ENCODE data around the gene ESPNL.

The ESPNL gene

GRCh38 chr2:238155761-238156694, 55.9 kb downstream of the ESPNL start:
- H2BK12ac ChIP-seq (ENCODE audit: low read length in 2 of 2): peak overlapping the region in 1 of 2 experiments; percentile 72
- DNase-seq: peak; percentile 27
- 86% methylated on average over 18 of the region's 18 CpGs for WGBS
- peak overlapping the region; percentile 16 for H3K27ac ChIP-seq (ENCODE audit: low read length, poor library complexity, severe bottlenecking)
- no peak overlapping the region for H2AFZ ChIP-seq (ENCODE audit: low read depth, low read length)
- H3K4me2 ChIP-seq (ENCODE audit: low read length, poor library complexity, severe bottlenecking): no peak overlapping the region
- peak overlapping the region in 1 of 2 experiments; percentile 79 for H3K4ac ChIP-seq (ENCODE audit: low read depth in 1 of 2, low read length in 2 of 2)
- peak overlapping the region; percentile 47 for H3K9ac ChIP-seq (ENCODE audit: low read length)
- H3K4me1 ChIP-seq (ENCODE audit: control insufficient read depth, insufficient read depth, low read depth, low read length): peaks cover 47% of the 10 kb centered on the region
- H2BK15ac ChIP-seq (ENCODE audit: low read depth, poor library complexity, severe bottlenecking): no peak overlapping the region
- H4K8ac ChIP-seq (ENCODE audit: low read length): no peak overlapping the region
- peaks cover 0 to 7% of the 10 kb centered on the region in 2 experiments for H3K27me3 ChIP-seq (ENCODE audit: control insufficient read depth in 1 of 2, insufficient read depth in 1 of 2, low read length in 2 of 2)
- peak overlapping the region in 1 of 2 experiments; percentile 2 for H3K14ac ChIP-seq (ENCODE audit: low read length in 2 of 2)
- peak overlapping the region; percentile 35 for H4K91ac ChIP-seq (ENCODE audit: low read length)
- no peaks in the 10 kb centered on the region for H3K79me1 ChIP-seq (replicated peaks; ENCODE audit: low read length, poor library complexity, severe bottlenecking)
- H3K23ac ChIP-seq (ENCODE audit: low read length in 2 of 2): no peak overlapping the region
- H2BK5ac ChIP-seq (ENCODE audit: low read depth, low read length, poor library complexity, severe bottlenecking): peak overlapping the region; percentile 19
- peak overlapping the region; percentile 62 for H2AK5ac ChIP-seq (ENCODE audit: low read length, severe bottlenecking)
- no peak overlapping the region for H3K4me3 ChIP-seq (ENCODE audit: insufficient read depth in 1 of 2, low read depth in 1 of 2, low read length in 2 of 2)
- H3K18ac ChIP-seq (ENCODE audit: low read depth in 1 of 2, low read length in 2 of 2): peak overlapping the region in 1 of 2 experiments; percentile 46
- H3K36me3 ChIP-seq (ENCODE audit: control insufficient read depth in 1 of 2, insufficient read depth in 2 of 2, low read depth in 1 of 2, low read length in 2 of 2): no peaks in the 10 kb centered on the region
- no peaks in the 10 kb centered on the region for H3K9me3 ChIP-seq (ENCODE audit: control insufficient read depth, low read length)
- no peak overlapping the region for H2BK120ac ChIP-seq (ENCODE audit: low read depth, low read length)

GRCh38 chr2:238157506-238158017, 57.4 kb downstream of the ESPNL start:
- no peak overlapping the region for H3K4me3 ChIP-seq (ENCODE audit: insufficient read depth in 1 of 2, low read depth in 1 of 2, low read length in 2 of 2)
- no peak overlapping the region for H3K27ac ChIP-seq (ENCODE audit: low read length, poor library complexity, severe bottlenecking)
- H4K8ac ChIP-seq (ENCODE audit: low read length): no peak overlapping the region
- peaks cover 0 to 12% of the 10 kb centered on the region in 2 experiments for H3K27me3 ChIP-seq (ENCODE audit: control insufficient read depth in 1 of 2, insufficient read depth in 1 of 2, low read length in 2 of 2)
- no peak overlapping the region for H3K14ac ChIP-seq (ENCODE audit: low read length in 2 of 2)
- no peaks in the 10 kb centered on the region for H3K36me3 ChIP-seq (ENCODE audit: control insufficient read depth in 1 of 2, insufficient read depth in 2 of 2, low read depth in 1 of 2, low read length in 2 of 2)
- no peak overlapping the region for H3K4me2 ChIP-seq (ENCODE audit: low read length, poor library complexity, severe bottlenecking)
- no peak overlapping the region for H2AFZ ChIP-seq (ENCODE audit: low read depth, low read length)
- H2BK15ac ChIP-seq (ENCODE audit: low read depth, poor library complexity, severe bottlenecking): peak overlapping the region; percentile 75
- H2BK120ac ChIP-seq (ENCODE audit: low read depth, low read length): no peak overlapping the region
- no peaks in the 10 kb centered on the region for H3K79me1 ChIP-seq (replicated peaks; ENCODE audit: low read length, poor library complexity, severe bottlenecking)
- no peaks in the 10 kb centered on the region for H3K9me3 ChIP-seq (ENCODE audit: control insufficient read depth, low read length)
- peak overlapping the region; percentile 66 for H2AK5ac ChIP-seq (ENCODE audit: low read length, severe bottlenecking)
- WGBS: 68% methylated on average over 13 of the region's 14 CpGs
- H3K9ac ChIP-seq (ENCODE audit: low read length): no peak overlapping the region
- no peak overlapping the region for H3K18ac ChIP-seq (ENCODE audit: low read depth in 1 of 2, low read length in 2 of 2)
- peaks cover 45% of the 10 kb centered on the region for H3K4me1 ChIP-seq (ENCODE audit: control insufficient read depth, insufficient read depth, low read depth, low read length)
- H3K4ac ChIP-seq (ENCODE audit: low read depth in 1 of 2, low read length in 2 of 2): no peak overlapping the region
- H2BK12ac ChIP-seq (ENCODE audit: low read length in 2 of 2): no peak overlapping the region
- no peak overlapping the region for H4K91ac ChIP-seq (ENCODE audit: low read length)
- no peak overlapping the region for H2BK5ac ChIP-seq (ENCODE audit: low read depth, low read length, poor library complexity, severe bottlenecking)
- DNase-seq: no peak
- no peak overlapping the region for H3K23ac ChIP-seq (ENCODE audit: low read length in 2 of 2)

- Histone ChIP-seq H3K4me3 (ENCODE audit: insufficient read depth in 1 of 2, low read depth in 1 of 2, low read length in 2 of 2) (no peak overlapping the region), H3K4me2 (ENCODE audit: low read length, poor library complexity, severe bottlenecking) (no peak overlapping the region), H3K23ac (ENCODE audit: low read length in 2 of 2) (no peak overlapping the region), H3K9ac (ENCODE audit: low read length) (no peak overlapping the region), H2BK120ac (ENCODE audit: low read depth, low read length) (no peak overlapping the region), H2AK5ac (ENCODE audit: low read length, severe bottlenecking) (no peak overlapping the region), H3K9me3 (ENCODE audit: control insufficient read depth, low read length) (no peaks in the 10 kb centered on the region), H3K79me1 (replicated peaks; ENCODE audit: low read length, poor library complexity, severe bottlenecking) (no peaks in the 10 kb centered on the region), H3K27ac (ENCODE audit: low read length, poor library complexity, severe bottlenecking) (no peak overlapping the region), H4K91ac (ENCODE audit: low read length) (no peak overlapping the region), H2AFZ (ENCODE audit: low read depth, low read length) (no peak overlapping the region), H4K8ac (ENCODE audit: low read length) (no peak overlapping the region), H3K4ac (ENCODE audit: low read depth in 1 of 2, low read length in 2 of 2) (no peak overlapping the region), H3K4me1 (ENCODE audit: control insufficient read depth, insufficient read depth, low read depth, low read length) (peaks cover 50% of the 10 kb centered on the region), H3K27me3 (ENCODE audit: control insufficient read depth in 1 of 2, insufficient read depth in 1 of 2, low read length in 2 of 2) (peaks cover 0 to 15% of the 10 kb centered on the region in 2 experiments), H3K36me3 (ENCODE audit: control insufficient read depth in 1 of 2, insufficient read depth in 2 of 2, low read depth in 1 of 2, low read length in 2 of 2) (no peaks in the 10 kb centered on the region), H2BK15ac (ENCODE audit: low read depth, poor library complexity, severe bottlenecking) (peak overlapping the region; percentile 75), H3K18ac (ENCODE audit: low read depth in 1 of 2, low read length in 2 of 2) (no peak overlapping the region), H3K14ac (ENCODE audit: low read length in 2 of 2) (no peak overlapping the region), H2BK5ac (ENCODE audit: low read depth, low read length, poor library complexity, severe bottlenecking) (no peak overlapping the region), H2BK12ac (ENCODE audit: low read length in 2 of 2) (no peak overlapping the region)
- WGBS: 29% methylated on average over 21 of the region's 21 CpGs
- no peak for DNase-seq
Observed at GRCh38 chr2:238158018-238158508, 57.9 kb downstream of the ESPNL start.

- H2BK15ac ChIP-seq (ENCODE audit: low read depth, poor library complexity, severe bottlenecking): peak within 1 kb of the TSS; percentile 75
- H2BK120ac ChIP-seq (ENCODE audit: low read depth, low read length): peak within 1 kb of the TSS; percentile 50
- H3K4me1 ChIP-seq (ENCODE audit: control insufficient read depth, insufficient read depth, low read depth, low read length): peaks cover 55% of the 10 kb centered on the region
- H3K23ac ChIP-seq (ENCODE audit: low read length in 2 of 2): no peak within 1 kb of the TSS
- H3K14ac ChIP-seq (ENCODE audit: low read length in 2 of 2): no peak within 1 kb of the TSS
- no peak within 1 kb of the TSS for H3K4ac ChIP-seq (ENCODE audit: low read depth in 1 of 2, low read length in 2 of 2)
- no peaks in the 10 kb centered on the region for H3K9me3 ChIP-seq (ENCODE audit: control insufficient read depth, low read length)
- no peaks in the 10 kb centered on the region for H3K79me1 ChIP-seq (replicated peaks; ENCODE audit: low read length, poor library complexity, severe bottlenecking)
- H3K4me2 ChIP-seq (ENCODE audit: low read length, poor library complexity, severe bottlenecking): peak within 1 kb of the TSS; percentile 69
- no peaks in the 10 kb centered on the region for H3K36me3 ChIP-seq (ENCODE audit: control insufficient read depth in 1 of 2, insufficient read depth in 2 of 2, low read depth in 1 of 2, low read length in 2 of 2)
- H2BK5ac ChIP-seq (ENCODE audit: low read depth, low read length, poor library complexity, severe bottlenecking): no peak within 1 kb of the TSS
- 3% methylated on average over 31 of the region's 61 CpGs for WGBS
- peak; percentile 51 for DNase-seq
- no peak within 1 kb of the TSS for H3K27ac ChIP-seq (ENCODE audit: low read length, poor library complexity, severe bottlenecking)
- H3K4me3 ChIP-seq (ENCODE audit: insufficient read depth in 1 of 2, low read depth in 1 of 2, low read length in 2 of 2): peak within 1 kb of the TSS; percentile 45 to 72
- no peak within 1 kb of the TSS for H4K8ac ChIP-seq (ENCODE audit: low read length)
- H2BK12ac ChIP-seq (ENCODE audit: low read length in 2 of 2): peak within 1 kb of the TSS in 1 of 2 experiments; percentile 6
- no peak within 1 kb of the TSS for H4K91ac ChIP-seq (ENCODE audit: low read length)
- H3K18ac ChIP-seq (ENCODE audit: low read depth in 1 of 2, low read length in 2 of 2): no peak within 1 kb of the TSS
- H2AFZ ChIP-seq (ENCODE audit: low read depth, low read length): no peak within 1 kb of the TSS
- peaks cover 0 to 18% of the 10 kb centered on the region in 2 experiments for H3K27me3 ChIP-seq (ENCODE audit: control insufficient read depth in 1 of 2, insufficient read depth in 1 of 2, low read length in 2 of 2)
- no peak within 1 kb of the TSS for H2AK5ac ChIP-seq (ENCODE audit: low read length, severe bottlenecking)
- H3K9ac ChIP-seq (ENCODE audit: low read length): peak within 1 kb of the TSS; percentile 69
Observed at GRCh38 chr2:238158509-238159070, 58.5 kb downstream of the ESPNL start, which contains the start of gene ERFE. Gene ERFE (plus strand): TSS chr2:238158970. CDS start chr2:238159008, 38 bp downstream.
